Tibial artery (tissue), 4 donors: ENCODE results near the gene FGF3.
A peak's percentile ranks its signal among the peaks of the same experiment; 100 is the strongest.

Experiments used
- DNase-seq, 2 donors: peaks; one replicate each; pipeline ENCODE4 v3.0.0-alpha.2; 2019
- H3K27ac ChIP-seq, 2 donors: fragments of 200-600 bp; sonication (generic) in 1 of 2; 1 replicate in 1 of 2; 2 replicates in 1 of 2; pipeline ENCODE4 v1.5.1; 2018 to 2019; ENCODE audit warnings: mild to moderate bottlenecking in 1 of 2
- H3K27me3 ChIP-seq, 2 donors: fragments of 200-600 bp; sonication (generic) in 1 of 2; one replicate each; pipeline versions ENCODE4 v1.5.1 to v1.6.0; 2016 to 2019
- H3K36me3 ChIP-seq, 3 donors: fragments of 200-600 bp; sonication (generic) in 2 of 3; one replicate each; pipeline ENCODE4 v1.5.1; 2016 to 2019; ENCODE audit warnings: mild to moderate bottlenecking in 2 of 3
- H3K4me1 ChIP-seq, 4 donors: fragments of 200-600 bp; sonication (generic) in 2 of 4; 1 replicate in 3 of 4; 2 replicates in 1 of 4; pipeline ENCODE4 v1.5.1; 2016 to 2019
- H3K4me3 ChIP-seq, 2 donors: fragments of 200-600 bp; sonication (generic) in 1 of 2; 1 replicate in 1 of 2; 2 replicates in 1 of 2; pipeline ENCODE4 v1.5.1; 2018 to 2019; ENCODE audit warnings: mild to moderate bottlenecking in 2 of 2
- H3K9me3 ChIP-seq, 3 donors: fragments of 200-600 bp; sonication (generic) in 1 of 3; one replicate each; pipeline ENCODE4 v1.5.1; 2016 to 2019
- intact Hi-C: fragments of 100-400 bp; cut with DNase I; formaldehyde crosslinking; loops from one replicate; pipeline ENCODE4 v1.15.0; 2023; ENCODE audit warnings: low total_unique reads
- TF ChIP-seq, protein P1 (sequence below), 2 experiments: fragments of 200-600 bp in 1 of 2; fragments of 450-650 bp in 1 of 2; IDR thresholded peaks; one replicate each; pipeline ENCODE4 v1.5.1; 2017 to 2019; ENCODE audit warnings: antibody characterized with exemption in 2 of 2, mild to moderate bottlenecking in 1 of 2, moderate library complexity in 1 of 2

FGF3 gene

DNA sequence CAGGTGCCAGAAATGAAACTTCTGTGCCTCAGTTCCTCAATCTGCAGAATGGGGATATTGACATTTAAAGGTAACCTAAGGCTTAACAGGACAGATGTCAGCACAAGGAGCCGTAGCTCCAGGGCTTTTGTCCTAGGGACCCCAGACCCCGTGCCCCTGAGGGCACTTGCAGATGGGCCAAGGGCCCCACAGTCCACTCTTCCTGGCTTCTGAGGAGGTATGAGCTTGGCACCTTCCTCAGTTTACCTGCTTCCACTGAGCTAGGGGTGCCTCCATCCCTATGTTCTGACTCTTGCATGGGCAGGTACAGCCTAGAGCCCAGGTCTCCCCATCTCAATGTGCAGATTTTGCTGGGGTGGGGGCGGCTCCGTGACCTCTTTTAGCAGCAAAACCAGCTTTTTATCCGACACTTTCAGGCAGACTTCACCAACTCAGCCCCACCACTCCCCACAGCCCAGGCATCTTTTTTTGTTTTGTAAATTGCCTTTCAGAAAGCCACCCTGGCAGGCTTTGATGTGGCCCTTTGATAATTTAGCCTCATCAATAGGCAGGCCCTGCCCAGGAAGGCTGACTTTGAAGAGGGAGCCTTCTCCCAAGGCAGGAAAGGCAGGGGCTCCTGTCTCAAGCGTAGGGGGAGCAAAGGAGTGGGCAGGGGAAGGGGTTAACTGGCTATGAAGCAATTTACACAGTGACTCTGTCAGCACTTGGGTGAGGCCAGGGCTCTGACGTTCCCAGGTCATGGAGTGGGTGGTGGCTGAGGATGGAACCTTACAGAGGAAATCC is 23.7 kb upstream of the FGF3 start:
- TF ChIP-seq, protein P1, sequence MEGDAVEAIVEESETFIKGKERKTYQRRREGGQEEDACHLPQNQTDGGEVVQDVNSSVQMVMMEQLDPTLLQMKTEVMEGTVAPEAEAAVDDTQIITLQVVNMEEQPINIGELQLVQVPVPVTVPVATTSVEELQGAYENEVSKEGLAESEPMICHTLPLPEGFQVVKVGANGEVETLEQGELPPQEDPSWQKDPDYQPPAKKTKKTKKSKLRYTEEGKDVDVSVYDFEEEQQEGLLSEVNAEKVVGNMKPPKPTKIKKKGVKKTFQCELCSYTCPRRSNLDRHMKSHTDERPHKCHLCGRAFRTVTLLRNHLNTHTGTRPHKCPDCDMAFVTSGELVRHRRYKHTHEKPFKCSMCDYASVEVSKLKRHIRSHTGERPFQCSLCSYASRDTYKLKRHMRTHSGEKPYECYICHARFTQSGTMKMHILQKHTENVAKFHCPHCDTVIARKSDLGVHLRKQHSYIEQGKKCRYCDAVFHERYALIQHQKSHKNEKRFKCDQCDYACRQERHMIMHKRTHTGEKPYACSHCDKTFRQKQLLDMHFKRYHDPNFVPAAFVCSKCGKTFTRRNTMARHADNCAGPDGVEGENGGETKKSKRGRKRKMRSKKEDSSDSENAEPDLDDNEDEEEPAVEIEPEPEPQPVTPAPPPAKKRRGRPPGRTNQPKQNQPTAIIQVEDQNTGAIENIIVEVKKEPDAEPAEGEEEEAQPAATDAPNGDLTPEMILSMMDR (IDR thresholded peaks at IDR 0.05), result no peak
- H3K27ac ChIP-seq, result no peak overlapping the region
- peaks cover 0 to 35% of the 10 kb centered on the region in 2 donors for H3K27me3 ChIP-seq
- peak in 1 of 2 donors; percentile 32 for DNase-seq
- intact Hi-C loops, result no loop called here
- H3K9me3 ChIP-seq, result no peaks in the 10 kb centered on the region
- H3K4me3 ChIP-seq, result no peak overlapping the region
- H3K4me1 ChIP-seq, result no peaks in the 10 kb centered on the region
- no peaks in the 10 kb centered on the region for H3K36me3 ChIP-seq

DNA sequence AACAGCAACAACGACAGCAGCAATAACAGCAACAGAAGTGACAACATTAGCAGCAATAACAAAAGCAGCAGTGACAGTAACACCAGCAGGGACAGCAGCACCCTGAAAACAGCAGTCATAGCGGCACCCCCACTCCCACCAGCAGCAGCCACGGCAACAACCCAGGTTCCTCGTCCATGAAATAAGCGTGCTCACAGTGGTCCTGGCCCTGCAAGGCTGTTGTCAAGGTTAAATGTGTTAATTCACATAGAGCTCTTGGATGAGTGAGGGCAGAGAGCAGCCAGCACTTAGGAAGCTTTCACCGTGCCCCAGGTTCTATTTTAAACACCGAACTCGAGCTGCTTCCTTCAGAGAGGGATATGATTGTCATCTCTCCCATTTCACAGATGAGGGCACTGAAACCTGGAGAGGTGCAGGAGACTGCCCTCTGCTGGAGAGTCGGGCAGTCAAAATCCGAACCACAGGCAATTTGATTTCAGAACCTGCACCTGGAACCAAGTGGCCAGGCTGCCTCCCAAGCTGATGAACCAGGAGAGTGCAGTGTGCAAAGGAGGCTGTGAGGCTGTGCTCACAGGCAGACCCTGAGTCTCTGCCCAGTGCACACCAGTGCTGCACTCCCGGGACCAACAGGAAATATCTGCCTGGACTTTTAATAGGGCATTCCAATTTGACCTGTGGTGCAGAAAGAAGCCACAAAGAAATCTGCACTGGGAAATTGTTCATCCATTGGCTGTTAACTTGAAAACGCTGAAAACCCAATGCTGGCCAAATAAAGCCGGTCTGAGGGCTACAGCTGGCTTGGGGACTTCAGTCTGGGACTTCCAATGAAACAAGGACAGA is 22.9 kb upstream of the FGF3 start:
- Histone ChIP-seq H3K9me3 (no peaks in the 10 kb centered on the region), H3K27me3 (peaks cover 0 to 35% of the 10 kb centered on the region in 2 donors), H3K4me3 (no peak overlapping the region), H3K36me3 (no peaks in the 10 kb centered on the region), H3K27ac (no peak overlapping the region), H3K4me1 (no peaks in the 10 kb centered on the region)
- no peak for DNase-seq
- intact Hi-C loops, result no loop called here
- TF ChIP-seq, protein P1 (IDR thresholded peaks at IDR 0.05), result peak in 1 of 2 experiments; percentile 12

GRCh38 chr11:69841170-69841858 is 22.1 kb upstream of the FGF3 start:
- no peak overlapping the region for H3K4me3 ChIP-seq
- TF ChIP-seq, protein P1 (IDR thresholded peaks at IDR 0.05), result no peak
- no peak overlapping the region for H3K27ac ChIP-seq
- intact Hi-C loops, result no loop called here
- H3K9me3 ChIP-seq, result no peaks in the 10 kb centered on the region
- H3K4me1 ChIP-seq, result no peaks in the 10 kb centered on the region
- H3K27me3 ChIP-seq, result peaks cover 0 to 39% of the 10 kb centered on the region in 2 donors
- H3K36me3 ChIP-seq, result no peaks in the 10 kb centered on the region
- peak in 1 of 2 donors; percentile 32 for DNase-seq

GRCh38 chr11:69840371-69841169 is 21.4 kb upstream of the FGF3 start:
- intact Hi-C loops, result no loop called here
- Histone ChIP-seq H3K4me1 (no peaks in the 10 kb centered on the region), H3K9me3 (no peaks in the 10 kb centered on the region), H3K27ac (no peak overlapping the region), H3K27me3 (peaks cover 0 to 47% of the 10 kb centered on the region in 2 donors), H3K36me3 (no peaks in the 10 kb centered on the region), H3K4me3 (no peak overlapping the region)
- peak in 1 of 2 donors; percentile 55 for DNase-seq
- TF ChIP-seq, protein P1 (IDR thresholded peaks at IDR 0.05), result no peak

DNA sequence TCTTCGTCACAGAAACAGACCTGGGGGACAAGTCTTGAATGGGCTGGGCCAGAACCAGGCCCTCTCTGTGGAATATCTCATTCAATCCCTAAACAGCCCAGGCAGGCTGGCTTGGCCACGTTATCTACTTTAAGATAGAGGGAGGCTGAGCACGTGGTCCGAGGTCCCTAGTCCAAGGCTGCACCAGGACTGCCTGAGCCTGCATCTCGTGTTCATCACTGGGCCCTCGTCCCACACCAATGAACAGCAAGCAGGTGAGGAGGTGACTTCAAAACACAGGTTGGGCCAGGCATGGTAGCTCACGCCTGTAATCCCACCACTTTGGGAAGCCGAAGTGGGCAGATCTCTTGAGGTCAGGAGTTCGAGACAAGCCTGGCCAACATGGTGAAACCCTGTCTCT is 20.3 kb upstream of the FGF3 start:
- peak in 1 of 2 donors; percentile 39 for DNase-seq
- no peaks in the 10 kb centered on the region for H3K4me1 ChIP-seq
- no peak overlapping the region for H3K4me3 ChIP-seq
- no peaks in the 10 kb centered on the region for H3K9me3 ChIP-seq
- TF ChIP-seq, protein P1 (IDR thresholded peaks at IDR 0.05), result no peak
- H3K36me3 ChIP-seq, result no peaks in the 10 kb centered on the region
- H3K27me3 ChIP-seq, result peaks cover 0 to 57% of the 10 kb centered on the region in 2 donors
- intact Hi-C loops, result no loop called here
- H3K27ac ChIP-seq, result no peak overlapping the region
